Fibroblast of lung (primary cell): ENCODE results near the gene DEGS2.

Experiments
- EZH2 ChIP-seq: IDR thresholded peaks from 2 replicates; pipeline ENCODE4 v1.5.1; 2012; ENCODE audit warnings: low read length, control low read depth, mild to moderate bottlenecking; ENCODE audit errors: missing control alignments
- TF ChIP-seq, protein P1 (sequence below), 2 donors: IDR thresholded peaks in 1 of 2; conservative IDR thresholded peaks in 1 of 2; 1 replicate in 1 of 2; 2 replicates in 1 of 2; pipeline ENCODE4 v1.5.1; 2011 to 2012; ENCODE audit warnings: low read length in 2 of 2, control low read depth in 1 of 2, inconsistent platforms in 1 of 2, low read depth in 1 of 2, mild to moderate bottlenecking in 1 of 2

DNA sequence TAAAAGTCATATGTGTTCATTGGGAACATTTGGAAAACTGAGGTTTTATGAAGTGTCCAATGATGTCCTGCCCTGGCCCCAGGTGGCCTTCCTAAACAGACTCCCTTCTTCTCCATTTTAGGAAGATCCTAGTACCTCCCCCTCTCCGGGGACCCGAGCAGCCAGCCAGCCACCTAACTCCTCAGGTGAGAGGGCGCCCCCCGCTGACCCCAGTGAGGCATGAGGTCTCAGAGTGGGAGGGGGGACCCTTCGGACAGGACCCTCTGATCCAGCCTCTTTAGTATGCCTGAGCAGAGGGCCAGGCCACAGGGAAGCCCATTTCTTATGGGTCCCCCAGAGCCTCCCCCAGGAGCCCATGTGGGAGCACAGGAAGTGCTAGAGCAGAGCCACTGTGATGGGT lies 23.7 kb downstream of the DEGS2 start:
- no peak for TF ChIP-seq EZH2
- TF ChIP-seq, protein P1, sequence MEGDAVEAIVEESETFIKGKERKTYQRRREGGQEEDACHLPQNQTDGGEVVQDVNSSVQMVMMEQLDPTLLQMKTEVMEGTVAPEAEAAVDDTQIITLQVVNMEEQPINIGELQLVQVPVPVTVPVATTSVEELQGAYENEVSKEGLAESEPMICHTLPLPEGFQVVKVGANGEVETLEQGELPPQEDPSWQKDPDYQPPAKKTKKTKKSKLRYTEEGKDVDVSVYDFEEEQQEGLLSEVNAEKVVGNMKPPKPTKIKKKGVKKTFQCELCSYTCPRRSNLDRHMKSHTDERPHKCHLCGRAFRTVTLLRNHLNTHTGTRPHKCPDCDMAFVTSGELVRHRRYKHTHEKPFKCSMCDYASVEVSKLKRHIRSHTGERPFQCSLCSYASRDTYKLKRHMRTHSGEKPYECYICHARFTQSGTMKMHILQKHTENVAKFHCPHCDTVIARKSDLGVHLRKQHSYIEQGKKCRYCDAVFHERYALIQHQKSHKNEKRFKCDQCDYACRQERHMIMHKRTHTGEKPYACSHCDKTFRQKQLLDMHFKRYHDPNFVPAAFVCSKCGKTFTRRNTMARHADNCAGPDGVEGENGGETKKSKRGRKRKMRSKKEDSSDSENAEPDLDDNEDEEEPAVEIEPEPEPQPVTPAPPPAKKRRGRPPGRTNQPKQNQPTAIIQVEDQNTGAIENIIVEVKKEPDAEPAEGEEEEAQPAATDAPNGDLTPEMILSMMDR (conservative IDR thresholded peaks at IDR 0.05 in 1 of 2, IDR thresholded peaks at IDR 0.05 in 1 of 2; ENCODE audit: low read depth in 1 of 2, low read length in 2 of 2) = no peak
